Liver (tissue), 9 donors: Measurements from ENCODE around the gene SPTBN4. TPM values are rescaled to one million over a fixed set of nuclear protein-coding genes. Genes with fewer than 3 reads are reported as not detected.

Source experiments
- DNase-seq: peaks from one replicate; pipeline ENCODE4 v3.0.0-alpha.2; 2017; ENCODE audit warnings: low spot score
- H3K27ac ChIP-seq, 2 donors: one replicate each; pipeline ENCODE4 v1.7.0; 2013; ENCODE audit warnings: inconsistent platforms in 2 of 2, low read length in 2 of 2, control low read depth in 1 of 2, low read depth in 1 of 2, mild to moderate bottlenecking in 1 of 2
- H3K27me3 ChIP-seq, 4 donors: one replicate each; pipeline versions ENCODE4 v1.6.1 to v1.7.0; 2013; ENCODE audit warnings: low read length in 3 of 4, inconsistent platforms in 1 of 4, mild to moderate bottlenecking in 1 of 4, moderate library complexity in 1 of 4; ENCODE audit not compliant: control insufficient read depth in 4 of 4, insufficient read depth in 4 of 4
- H3K36me3 ChIP-seq, 4 donors: one replicate each; pipeline versions ENCODE4 v1.6.1 to v1.7.0; 2013; ENCODE audit warnings: low read length in 3 of 4, mild to moderate bottlenecking in 3 of 4, low read depth in 1 of 4, moderate library complexity in 1 of 4; ENCODE audit not compliant: control insufficient read depth in 4 of 4, insufficient read depth in 3 of 4
- H3K4me1 ChIP-seq, 4 donors: one replicate each; pipeline versions ENCODE4 v1.6.1 to v1.7.0; 2013; ENCODE audit warnings: low read length in 3 of 4, mild to moderate bottlenecking in 3 of 4, moderate library complexity in 1 of 4; ENCODE audit not compliant: control insufficient read depth in 4 of 4, insufficient read depth in 4 of 4
- H3K4me3 ChIP-seq, 3 donors: one replicate each; pipeline versions ENCODE4 v1.6.1 to v1.7.0; 2013; ENCODE audit warnings: low read length in 3 of 3, control low read depth in 1 of 3, low read depth in 1 of 3, mild to moderate bottlenecking in 1 of 3
- H3K9ac ChIP-seq, 2 donors: one replicate each; pipeline ENCODE4 v1.7.0; 2013; ENCODE audit warnings: low read length in 2 of 2, mild to moderate bottlenecking in 2 of 2, moderate library complexity in 2 of 2, control low read depth in 1 of 2, low read depth in 1 of 2
- H3K9me3 ChIP-seq, 4 donors: one replicate each; pipeline versions ENCODE4 v1.6.1 to v1.7.0; 2013; ENCODE audit warnings: low read length in 3 of 4; ENCODE audit not compliant: control insufficient read depth in 4 of 4
- ATF3 ChIP-seq: IDR thresholded peaks from 2 replicates; pipeline ENCODE4 v1.6.1; 2016; ENCODE audit warnings: antibody characterized with exemption
- EGR1 ChIP-seq, 2 donors: IDR thresholded peaks; 2 replicates each; pipeline ENCODE4 v1.6.1; 2016 to 2018; ENCODE audit warnings: antibody characterized with exemption in 2 of 2, low read depth in 2 of 2
- FOXA1 ChIP-seq: IDR thresholded peaks from 2 replicates; pipeline ENCODE4 v1.6.1; 2016; ENCODE audit warnings: antibody characterized with exemption
- FOXA2 ChIP-seq: IDR thresholded peaks from 2 replicates; pipeline ENCODE4 v1.6.1; 2016; ENCODE audit warnings: antibody characterized with exemption
- GABPA ChIP-seq, 2 donors: IDR thresholded peaks in 1 of 2; conservative IDR thresholded peaks in 1 of 2; 2 replicates each; pipeline ENCODE4 v1.6.1; 2016; ENCODE audit warnings: antibody characterized with exemption in 2 of 2, mild to moderate bottlenecking in 1 of 2, moderate library complexity in 1 of 2
- HNF4G ChIP-seq: IDR thresholded peaks from 2 replicates; pipeline ENCODE4 v1.6.1; 2016; ENCODE audit warnings: antibody characterized with exemption
- JUND ChIP-seq, 2 donors: IDR thresholded peaks; 2 replicates each; pipeline ENCODE4 v1.6.1; 2016; ENCODE audit warnings: antibody characterized with exemption in 2 of 2
- NR2F2 ChIP-seq: IDR thresholded peaks from 2 replicates; pipeline ENCODE4 v1.6.1; 2016; ENCODE audit warnings: antibody characterized with exemption
- RXRA ChIP-seq, 2 donors: IDR thresholded peaks; 2 replicates each; pipeline ENCODE4 v1.6.1; 2017 to 2018; ENCODE audit warnings: antibody characterized with exemption in 2 of 2, mild to moderate bottlenecking in 1 of 2
- SP1 ChIP-seq: IDR thresholded peaks from 2 replicates; pipeline ENCODE4 v1.6.1; 2018; ENCODE audit warnings: antibody characterized with exemption, mild to moderate bottlenecking
- YY1 ChIP-seq: IDR thresholded peaks from 2 replicates; pipeline ENCODE4 v1.6.1; 2016; ENCODE audit warnings: antibody characterized with exemption, mild to moderate bottlenecking
- ZBTB33 ChIP-seq: IDR thresholded peaks from 2 replicates; pipeline ENCODE4 v1.6.1; 2016; ENCODE audit warnings: antibody characterized with exemption
- WGBS: extraction: QIAGEN DNeasy Blood & Tissue Kit; methylation state at CpG from one replicate; pipeline ENCODE4 v1.1.7; 2013; 5-methylcytosine and 5-hydroxymethylcytosine counted together
- polyA plus RNA-seq, 2 donors: library from polyadenylated mRNA; stranded (reverse) in 1 of 2; unstranded in 1 of 2; fragments of 200-250 nt in 1 of 2; fragments of >200 nt in 1 of 2; fragmentation: Nextera tagmentation in 1 of 2; extraction: Ambion mirVana in 1 of 2; gene quantifications; one replicate each; pipeline versions ENCODE4 v1.2.1 to v1.2.3, GENCODE V29; 2013 to 2015
- total RNA-seq, 2 donors: library from RNA; depleted of rRNA; stranded (reverse); fragments of >200 nt; gene quantifications; one replicate each; pipeline ENCODE4 v1.2.3, GENCODE V29; 2014
- TF ChIP-seq, protein P1 (sequence below): IDR thresholded peaks from 2 replicates; pipeline ENCODE4 v1.6.1; 2016; ENCODE audit warnings: antibody characterized with exemption, mild to moderate bottlenecking
- TF ChIP-seq, protein P2 (sequence below): IDR thresholded peaks from 2 replicates; pipeline ENCODE4 v1.6.1; 2016; ENCODE audit warnings: antibody characterized with exemption
- donor health status: healthy.
- donor health status: healthy.
- donor health status: healthy.
- donor health status: healthy.
- donor health status: healthy.

SPTBN4 gene
- total and polyA plus RNA-seq, 4 donors, result 0.13 to 1.1 (median 0.62) TPM

- Histone ChIP-seq H3K9ac (no peak overlapping the region), H3K27ac (no peak overlapping the region), H3K27me3 (no peaks in the 10 kb centered on the region), H3K4me3 (no peak overlapping the region), H3K36me3 (no peaks in the 10 kb centered on the region), H3K4me1 (peaks cover 0 to 9% (median 9%) of the 10 kb centered on the region in 4 donors), H3K9me3 (no peaks in the 10 kb centered on the region)
- DNase-seq, result no peak
- no peak for TF ChIP-seq EGR1 (IDR thresholded peaks at IDR 0.05; ENCODE audit: low read depth in 2 of 2)
- TF ChIP-seq NR2F2, result peak; percentile 75
- peak; percentile 8 for TF ChIP-seq SP1
- TF ChIP-seq, protein P1, sequence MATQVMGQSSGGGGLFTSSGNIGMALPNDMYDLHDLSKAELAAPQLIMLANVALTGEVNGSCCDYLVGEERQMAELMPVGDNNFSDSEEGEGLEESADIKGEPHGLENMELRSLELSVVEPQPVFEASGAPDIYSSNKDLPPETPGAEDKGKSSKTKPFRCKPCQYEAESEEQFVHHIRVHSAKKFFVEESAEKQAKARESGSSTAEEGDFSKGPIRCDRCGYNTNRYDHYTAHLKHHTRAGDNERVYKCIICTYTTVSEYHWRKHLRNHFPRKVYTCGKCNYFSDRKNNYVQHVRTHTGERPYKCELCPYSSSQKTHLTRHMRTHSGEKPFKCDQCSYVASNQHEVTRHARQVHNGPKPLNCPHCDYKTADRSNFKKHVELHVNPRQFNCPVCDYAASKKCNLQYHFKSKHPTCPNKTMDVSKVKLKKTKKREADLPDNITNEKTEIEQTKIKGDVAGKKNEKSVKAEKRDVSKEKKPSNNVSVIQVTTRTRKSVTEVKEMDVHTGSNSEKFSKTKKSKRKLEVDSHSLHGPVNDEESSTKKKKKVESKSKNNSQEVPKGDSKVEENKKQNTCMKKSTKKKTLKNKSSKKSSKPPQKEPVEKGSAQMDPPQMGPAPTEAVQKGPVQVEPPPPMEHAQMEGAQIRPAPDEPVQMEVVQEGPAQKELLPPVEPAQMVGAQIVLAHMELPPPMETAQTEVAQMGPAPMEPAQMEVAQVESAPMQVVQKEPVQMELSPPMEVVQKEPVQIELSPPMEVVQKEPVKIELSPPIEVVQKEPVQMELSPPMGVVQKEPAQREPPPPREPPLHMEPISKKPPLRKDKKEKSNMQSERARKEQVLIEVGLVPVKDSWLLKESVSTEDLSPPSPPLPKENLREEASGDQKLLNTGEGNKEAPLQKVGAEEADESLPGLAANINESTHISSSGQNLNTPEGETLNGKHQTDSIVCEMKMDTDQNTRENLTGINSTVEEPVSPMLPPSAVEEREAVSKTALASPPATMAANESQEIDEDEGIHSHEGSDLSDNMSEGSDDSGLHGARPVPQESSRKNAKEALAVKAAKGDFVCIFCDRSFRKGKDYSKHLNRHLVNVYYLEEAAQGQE, result no peak
- no peak for TF ChIP-seq JUND (IDR thresholded peaks at IDR 0.05)
- WGBS, result 49% methylated on average over 12 of the region's 12 CpGs
These were observed 58.6 kb downstream of the SPTBN4 start for GRCh38 chr19:40525234-40526051.

DNA sequence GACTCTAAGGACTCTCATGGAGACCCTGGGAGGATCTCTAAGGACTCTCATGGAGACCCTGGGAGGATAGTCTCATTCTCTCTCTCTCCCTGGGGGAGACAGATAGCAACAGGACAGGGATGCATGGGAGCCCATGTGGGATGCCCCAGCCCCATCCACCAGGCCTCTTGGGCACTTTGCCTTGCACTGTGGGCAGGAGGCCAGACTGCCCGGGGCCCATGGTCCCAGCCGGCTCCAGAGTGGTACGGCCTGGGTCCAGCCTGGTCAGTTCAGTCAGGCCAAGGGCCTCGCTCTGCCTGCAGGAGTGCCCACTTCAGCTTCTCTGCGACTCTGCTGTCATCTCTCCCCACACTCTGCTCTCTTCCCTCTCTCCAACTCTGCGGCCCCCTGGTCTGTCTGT is 61.3 kb downstream of the SPTBN4 start:
- Histone ChIP-seq H3K9me3 (no peaks in the 10 kb centered on the region), H3K4me3 (no peak overlapping the region), H3K27ac (no peak overlapping the region), H3K9ac (no peak overlapping the region), H3K4me1 (peaks cover 0 to 9% (median 8%) of the 10 kb centered on the region in 4 donors), H3K27me3 (no peaks in the 10 kb centered on the region), H3K36me3 (no peaks in the 10 kb centered on the region)
- DNase-seq, result no peak
- TF ChIP-seq RXRA (IDR thresholded peaks at IDR 0.05), result no peak
- no peak for TF ChIP-seq FOXA1
- TF ChIP-seq SP1, result no peak
- TF ChIP-seq, protein P2, sequence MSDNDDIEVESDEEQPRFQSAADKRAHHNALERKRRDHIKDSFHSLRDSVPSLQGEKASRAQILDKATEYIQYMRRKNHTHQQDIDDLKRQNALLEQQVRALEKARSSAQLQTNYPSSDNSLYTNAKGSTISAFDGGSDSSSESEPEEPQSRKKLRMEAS, result no peak
- no peak for TF ChIP-seq YY1
- no peak for TF ChIP-seq ZBTB33
- no peak for TF ChIP-seq ATF3
- no peak for TF ChIP-seq FOXA2
- TF ChIP-seq EGR1 (IDR thresholded peaks at IDR 0.05; ENCODE audit: low read depth in 2 of 2), result no peak
- TF ChIP-seq HNF4G, result no peak
- TF ChIP-seq, protein P1, result no peak
- TF ChIP-seq NR2F2, result no peak
- TF ChIP-seq JUND (IDR thresholded peaks at IDR 0.05), result no peak
- no peak for TF ChIP-seq GABPA (IDR thresholded peaks at IDR 0.05 in 1 of 2, conservative IDR thresholded peaks at IDR 0.05 in 1 of 2)
- 86% methylated on average over 6 of the region's 6 CpGs for WGBS
